SK-N-SH (cell line): ENCODE measurements around the gene PLEKHM2.

Source experiments
- EP300 ChIP-seq, 2 experiments: IDR thresholded peaks; 2 replicates each; pipeline versions ENCODE4 v1.4.0 to v1.6.1; 2012; ENCODE audit warnings: borderline replicate concordance in 1 of 2, low read depth in 1 of 2, low read length in 1 of 2
- EZH2phosphoT487 ChIP-seq: fragments of 200-600 bp; sonication (generic); IDR thresholded peaks from 2 replicates; pipeline ENCODE4 v1.6.1; 2017; ENCODE audit warnings: low read depth, mixed run types, mild to moderate bottlenecking, antibody characterized with exemption, moderate library complexity, borderline replicate concordance
- JUND ChIP-seq: IDR thresholded peaks from 2 replicates; pipeline ENCODE4 v1.4.0; 2012
- NFIC ChIP-seq: IDR thresholded peaks from 2 replicates; pipeline ENCODE4 v1.4.0; 2012; ENCODE audit warnings: borderline replicate concordance
- NRF1 ChIP-seq: IDR thresholded peaks from 2 replicates; pipeline ENCODE4 v1.6.1; 2012; ENCODE audit warnings: low read depth, mild to moderate bottlenecking, low read length
- POLR2AphosphoS5 ChIP-seq: IDR thresholded peaks from 2 replicates; pipeline ENCODE4 v1.6.1; 2012; ENCODE audit warnings: low read depth, low read length
- TCF12 ChIP-seq: IDR thresholded peaks from 2 replicates; pipeline ENCODE4 v1.4.0; 2012
- TEAD4 ChIP-seq: IDR thresholded peaks from 2 replicates; pipeline ENCODE4 v1.4.0; 2012; ENCODE audit warnings: mild to moderate bottlenecking, borderline replicate concordance; ENCODE audit not compliant: insufficient read depth
- TF ChIP-seq, protein P1 (sequence below): fragments of 200-600 bp; sonication (generic); IDR thresholded peaks from 2 replicates; pipeline ENCODE4 v1.6.1; 2017; ENCODE audit warnings: antibody characterized with exemption, mild to moderate bottlenecking, moderate library complexity
- TF ChIP-seq, protein P2 (sequence below): IDR thresholded peaks from 2 replicates; pipeline ENCODE4 v1.4.0; 2012; ENCODE audit warnings: low read depth
- TF ChIP-seq, protein P3 (sequence below): fragments of 150-350 bp; IDR thresholded peaks from 2 replicates; pipeline ENCODE4 v1.6.1; 2017; ENCODE audit warnings: antibody characterized with exemption, low read length, low read depth, borderline replicate concordance

DNA sequence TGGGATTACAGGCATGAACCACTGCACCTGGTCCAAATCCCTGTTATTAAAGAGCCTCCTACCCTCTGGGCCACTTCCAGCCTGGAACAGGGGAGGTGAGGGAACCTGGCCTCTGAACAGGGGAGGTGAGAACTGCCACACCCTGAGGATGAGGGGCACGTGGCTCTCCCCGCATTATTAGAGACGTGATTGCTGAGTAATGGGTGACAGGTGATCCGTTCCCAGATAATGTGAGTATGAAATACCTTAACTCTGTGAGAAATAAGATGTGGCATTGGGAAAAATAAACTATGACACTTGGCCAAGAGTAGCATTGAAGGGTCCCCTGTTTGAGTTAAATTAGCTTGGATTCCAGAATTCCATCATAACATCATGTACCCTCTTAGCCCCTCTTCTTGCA is 38.3 kb downstream of the PLEKHM2 start:
- TF ChIP-seq, protein P1, sequence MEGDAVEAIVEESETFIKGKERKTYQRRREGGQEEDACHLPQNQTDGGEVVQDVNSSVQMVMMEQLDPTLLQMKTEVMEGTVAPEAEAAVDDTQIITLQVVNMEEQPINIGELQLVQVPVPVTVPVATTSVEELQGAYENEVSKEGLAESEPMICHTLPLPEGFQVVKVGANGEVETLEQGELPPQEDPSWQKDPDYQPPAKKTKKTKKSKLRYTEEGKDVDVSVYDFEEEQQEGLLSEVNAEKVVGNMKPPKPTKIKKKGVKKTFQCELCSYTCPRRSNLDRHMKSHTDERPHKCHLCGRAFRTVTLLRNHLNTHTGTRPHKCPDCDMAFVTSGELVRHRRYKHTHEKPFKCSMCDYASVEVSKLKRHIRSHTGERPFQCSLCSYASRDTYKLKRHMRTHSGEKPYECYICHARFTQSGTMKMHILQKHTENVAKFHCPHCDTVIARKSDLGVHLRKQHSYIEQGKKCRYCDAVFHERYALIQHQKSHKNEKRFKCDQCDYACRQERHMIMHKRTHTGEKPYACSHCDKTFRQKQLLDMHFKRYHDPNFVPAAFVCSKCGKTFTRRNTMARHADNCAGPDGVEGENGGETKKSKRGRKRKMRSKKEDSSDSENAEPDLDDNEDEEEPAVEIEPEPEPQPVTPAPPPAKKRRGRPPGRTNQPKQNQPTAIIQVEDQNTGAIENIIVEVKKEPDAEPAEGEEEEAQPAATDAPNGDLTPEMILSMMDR = no peak
- TF ChIP-seq, protein P2, sequence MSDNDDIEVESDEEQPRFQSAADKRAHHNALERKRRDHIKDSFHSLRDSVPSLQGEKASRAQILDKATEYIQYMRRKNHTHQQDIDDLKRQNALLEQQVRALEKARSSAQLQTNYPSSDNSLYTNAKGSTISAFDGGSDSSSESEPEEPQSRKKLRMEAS = no peak
- TF ChIP-seq, protein P3, sequence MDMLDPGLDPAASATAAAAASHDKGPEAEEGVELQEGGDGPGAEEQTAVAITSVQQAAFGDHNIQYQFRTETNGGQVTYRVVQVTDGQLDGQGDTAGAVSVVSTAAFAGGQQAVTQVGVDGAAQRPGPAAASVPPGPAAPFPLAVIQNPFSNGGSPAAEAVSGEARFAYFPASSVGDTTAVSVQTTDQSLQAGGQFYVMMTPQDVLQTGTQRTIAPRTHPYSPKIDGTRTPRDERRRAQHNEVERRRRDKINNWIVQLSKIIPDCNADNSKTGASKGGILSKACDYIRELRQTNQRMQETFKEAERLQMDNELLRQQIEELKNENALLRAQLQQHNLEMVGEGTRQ = no peak
- TF ChIP-seq EP300 (IDR thresholded peaks at IDR 0.05; ENCODE audit: borderline replicate concordance in 1 of 2, low read depth in 1 of 2, low read length in 1 of 2) (no peak), EZH2phosphoT487 (no peak), TCF12 (no peak), TEAD4 (no peak), POLR2AphosphoS5 (no peak), NRF1 (no peak), JUND (no peak), NFIC (no peak)
